SK-N-SH treated with all-trans-retinoic acid at 6 μM for 48 hours (cell line): ENCODE data around the gene PTPRN2.

ENCODE experiments used
- ATAC-seq: fragments of 200-7000 bp; cut with Tn5 transposase; 3 replicates; pipeline ENCODE4 v1.9.1; 2020; ENCODE audit warnings: mild to moderate bottlenecking, moderate library complexity
- ARNTL ChIP-seq: fragments of 450-650 bp; formaldehyde crosslinking; IDR thresholded peaks from 2 replicates; pipeline ENCODE4 v1.5.0; 2020; ENCODE audit warnings: low read depth, mild to moderate bottlenecking, moderate library complexity, borderline replicate concordance
- BACH2 ChIP-seq: fragments of 250-450 bp; sonication (Bioruptor Pico); IDR thresholded peaks from 2 replicates; pipeline ENCODE4 v1.9.0; 2021; ENCODE audit warnings: mild to moderate bottlenecking, borderline replicate concordance
- CSDC2 ChIP-seq: fragments of 250-450 bp; sonication (Bioruptor Pico); IDR thresholded peaks from 2 replicates; pipeline ENCODE4 v1.5.0; 2020; ENCODE audit warnings: mild to moderate bottlenecking, moderate library complexity
- ESRRG ChIP-seq: fragments of 250-450 bp; sonication (Bioruptor Pico); IDR thresholded peaks from 2 replicates; pipeline ENCODE4 v1.6.1; 2021; ENCODE audit warnings: mild to moderate bottlenecking
- GLIS3 ChIP-seq: fragments of 250-450 bp; sonication (Bioruptor Pico); IDR thresholded peaks from 2 replicates; pipeline ENCODE4 v1.5.0; 2020; ENCODE audit warnings: mild to moderate bottlenecking, moderate library complexity
- ISL1 ChIP-seq: fragments of 250-450 bp; sonication (Bioruptor Pico); IDR thresholded peaks from 2 replicates; pipeline ENCODE4 v2.1.2; 2022; ENCODE audit warnings: mild to moderate bottlenecking, moderate library complexity
- OSR1 ChIP-seq: fragments of 250-450 bp; sonication (Bioruptor Pico); IDR thresholded peaks from 2 replicates; pipeline ENCODE4 v1.8.0; 2022; ENCODE audit warnings: moderate library complexity, mild to moderate bottlenecking, inconsistent platforms
- PATZ1 ChIP-seq: fragments of 250-450 bp; sonication (Bioruptor Pico); IDR thresholded peaks from 2 replicates; pipeline ENCODE4 v1.8.0; 2020; ENCODE audit warnings: mild to moderate bottlenecking, moderate library complexity, borderline replicate concordance
- PPARA ChIP-seq: fragments of 250-450 bp; sonication (Bioruptor Pico); IDR thresholded peaks from 2 replicates; pipeline ENCODE4 v1.5.0; 2020; ENCODE audit warnings: mild to moderate bottlenecking, borderline replicate concordance
- RARB ChIP-seq: fragments of 250-450 bp; sonication (Bioruptor Pico); IDR thresholded peaks from 2 replicates; pipeline ENCODE4 v1.8.0; 2021; ENCODE audit warnings: mild to moderate bottlenecking, moderate library complexity
- SNAI2 ChIP-seq: fragments of 250-450 bp; sonication (Bioruptor Pico); IDR thresholded peaks from 2 replicates; pipeline ENCODE4 v1.5.0; 2020; ENCODE audit warnings: mild to moderate bottlenecking, moderate library complexity
- TOX ChIP-seq: fragments of 250-450 bp; sonication (Bioruptor Pico); IDR thresholded peaks from 2 replicates; pipeline ENCODE4 v1.8.0; 2021; ENCODE audit warnings: mild to moderate bottlenecking, moderate library complexity, borderline replicate concordance
- ZC3H10 ChIP-seq: fragments of 250-450 bp; sonication (Bioruptor Pico); IDR thresholded peaks from 2 replicates; pipeline ENCODE4 v1.5.1; 2021; ENCODE audit warnings: mild to moderate bottlenecking, moderate library complexity
- ZFP3 ChIP-seq: fragments of 250-450 bp; sonication (Bioruptor Pico); IDR thresholded peaks from 2 replicates; pipeline ENCODE4 v1.5.0; 2020; ENCODE audit warnings: mild to moderate bottlenecking, moderate library complexity
- ZFP30 ChIP-seq: fragments of 450-650 bp; formaldehyde crosslinking; IDR thresholded peaks from 2 replicates; pipeline ENCODE4 v1.5.0; 2022; ENCODE audit warnings: mild to moderate bottlenecking, moderate library complexity
- ZNF565 ChIP-seq: fragments of 450-650 bp; formaldehyde crosslinking; conservative IDR thresholded peaks from 2 replicates; pipeline ENCODE4 v1.5.0; 2020; ENCODE audit warnings: low read depth, mild to moderate bottlenecking, moderate library complexity
- ZNF70 ChIP-seq: fragments of 450-650 bp; formaldehyde crosslinking; IDR thresholded peaks from 2 replicates; pipeline ENCODE4 v1.5.0; 2020; ENCODE audit warnings: mild to moderate bottlenecking, moderate library complexity
- ZNF8 ChIP-seq: fragments of 450-650 bp; formaldehyde crosslinking; IDR thresholded peaks from 2 replicates; pipeline ENCODE4 v1.5.0; 2020; ENCODE audit warnings: mild to moderate bottlenecking, moderate library complexity
- TF ChIP-seq, protein P1 (sequence below): fragments of 250-450 bp; sonication (Bioruptor Pico); IDR thresholded peaks from 2 replicates; pipeline ENCODE4 v1.8.0; 2021; ENCODE audit warnings: low read depth, mild to moderate bottlenecking, moderate library complexity, borderline replicate concordance
- TF ChIP-seq, protein P2 (sequence below): fragments of 250-450 bp; sonication (Bioruptor Pico); IDR thresholded peaks from 2 replicates; pipeline ENCODE4 v1.5.1; 2020; ENCODE audit warnings: low read depth, mild to moderate bottlenecking, moderate library complexity
- TF ChIP-seq, protein P3 (sequence below): fragments of 250-450 bp; sonication (Bioruptor Pico); IDR thresholded peaks from 2 replicates; pipeline ENCODE4 v1.5.1; 2021; ENCODE audit warnings: mild to moderate bottlenecking, moderate library complexity
- TF ChIP-seq, protein P4 (sequence below): fragments of 250-450 bp; sonication (Bioruptor Pico); IDR thresholded peaks from 2 replicates; pipeline ENCODE4 v1.5.0; 2020; ENCODE audit warnings: mild to moderate bottlenecking, moderate library complexity

PTPRN2 gene

GRCh38 chr7:157840174-157840913 lies 747.3 kb downstream of the PTPRN2 start:
- TF ChIP-seq, protein P1, sequence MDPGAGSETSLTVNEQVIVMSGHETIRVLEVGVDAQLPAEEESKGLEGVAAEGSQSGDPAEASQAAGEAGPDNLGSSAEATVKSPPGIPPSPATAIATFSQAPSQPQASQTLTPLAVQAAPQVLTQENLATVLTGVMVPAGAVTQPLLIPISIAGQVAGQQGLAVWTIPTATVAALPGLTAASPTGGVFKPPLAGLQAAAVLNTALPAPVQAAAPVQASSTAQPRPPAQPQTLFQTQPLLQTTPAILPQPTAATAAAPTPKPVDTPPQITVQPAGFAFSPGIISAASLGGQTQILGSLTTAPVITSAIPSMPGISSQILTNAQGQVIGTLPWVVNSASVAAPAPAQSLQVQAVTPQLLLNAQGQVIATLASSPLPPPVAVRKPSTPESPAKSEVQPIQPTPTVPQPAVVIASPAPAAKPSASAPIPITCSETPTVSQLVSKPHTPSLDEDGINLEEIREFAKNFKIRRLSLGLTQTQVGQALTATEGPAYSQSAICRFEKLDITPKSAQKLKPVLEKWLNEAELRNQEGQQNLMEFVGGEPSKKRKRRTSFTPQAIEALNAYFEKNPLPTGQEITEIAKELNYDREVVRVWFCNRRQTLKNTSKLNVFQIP (CRISPR knock-in tag): no peak
- TF ChIP-seq ZNF565 (CRISPR knock-in tag) (no peak), GLIS3 (CRISPR knock-in tag) (no peak), OSR1 (CRISPR knock-in tag) (no peak), CSDC2 (no peak), PPARA (no peak), PATZ1 (CRISPR knock-in tag) (no peak), ZC3H10 (no peak), ZNF70 (CRISPR knock-in tag) (no peak), RARB (CRISPR knock-in tag) (no peak), ARNTL (CRISPR knock-in tag) (no peak), ESRRG (CRISPR knock-in tag) (no peak), ZNF8 (CRISPR knock-in tag) (no peak), ZFP30 (CRISPR knock-in tag) (no peak), BACH2 (no peak)
- TF ChIP-seq, protein P2, sequence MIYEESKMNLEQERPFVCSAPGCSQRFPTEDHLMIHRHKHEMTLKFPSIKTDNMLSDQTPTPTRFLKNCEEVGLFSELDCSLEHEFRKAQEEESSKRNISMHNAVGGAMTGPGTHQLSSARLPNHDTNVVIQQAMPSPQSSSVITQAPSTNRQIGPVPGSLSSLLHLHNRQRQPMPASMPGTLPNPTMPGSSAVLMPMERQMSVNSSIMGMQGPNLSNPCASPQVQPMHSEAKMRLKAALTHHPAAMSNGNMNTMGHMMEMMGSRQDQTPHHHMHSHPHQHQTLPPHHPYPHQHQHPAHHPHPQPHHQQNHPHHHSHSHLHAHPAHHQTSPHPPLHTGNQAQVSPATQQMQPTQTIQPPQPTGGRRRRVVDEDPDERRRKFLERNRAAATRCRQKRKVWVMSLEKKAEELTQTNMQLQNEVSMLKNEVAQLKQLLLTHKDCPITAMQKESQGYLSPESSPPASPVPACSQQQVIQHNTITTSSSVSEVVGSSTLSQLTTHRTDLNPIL (CRISPR knock-in tag): no peak
- TF ChIP-seq, protein P3, sequence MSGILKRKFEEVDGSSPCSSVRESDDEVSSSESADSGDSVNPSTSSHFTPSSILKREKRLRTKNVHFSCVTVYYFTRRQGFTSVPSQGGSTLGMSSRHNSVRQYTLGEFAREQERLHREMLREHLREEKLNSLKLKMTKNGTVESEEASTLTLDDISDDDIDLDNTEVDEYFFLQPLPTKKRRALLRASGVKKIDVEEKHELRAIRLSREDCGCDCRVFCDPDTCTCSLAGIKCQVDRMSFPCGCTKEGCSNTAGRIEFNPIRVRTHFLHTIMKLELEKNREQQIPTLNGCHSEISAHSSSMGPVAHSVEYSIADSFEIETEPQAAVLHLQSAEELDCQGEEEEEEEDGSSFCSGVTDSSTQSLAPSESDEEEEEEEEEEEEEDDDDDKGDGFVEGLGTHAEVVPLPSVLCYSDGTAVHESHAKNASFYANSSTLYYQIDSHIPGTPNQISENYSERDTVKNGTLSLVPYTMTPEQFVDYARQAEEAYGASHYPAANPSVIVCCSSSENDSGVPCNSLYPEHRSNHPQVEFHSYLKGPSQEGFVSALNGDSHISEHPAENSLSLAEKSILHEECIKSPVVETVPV: no peak
- TF ChIP-seq, all 23 proteins: peak for 0
- ATAC-seq: no peak

DNA sequence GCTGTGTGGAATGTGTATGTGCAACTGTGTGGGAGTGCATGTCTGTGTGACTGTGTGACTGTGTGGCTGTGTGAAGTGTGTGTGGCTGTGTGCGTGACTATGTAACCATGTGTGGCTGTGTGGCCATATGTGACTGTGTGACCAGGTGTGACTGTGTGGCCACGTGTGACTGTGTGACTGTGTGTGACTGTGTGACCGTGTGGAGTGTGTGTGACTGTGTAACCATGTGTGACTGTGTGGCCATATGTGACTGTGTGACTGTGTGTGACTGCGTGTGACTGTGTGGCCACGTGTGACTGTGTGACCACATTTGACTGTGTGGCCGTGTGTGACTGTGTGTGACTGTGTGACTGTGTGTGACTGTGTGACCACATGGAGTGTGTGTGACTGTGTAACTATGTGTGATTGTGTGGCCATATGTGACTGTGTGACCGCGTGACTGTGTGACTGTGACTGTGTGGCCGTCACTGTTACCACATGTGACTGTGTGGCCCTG lies 747.9 kb downstream of the PTPRN2 start:
- no peak for ATAC-seq
- TF ChIP-seq SNAI2: no peak
- TF ChIP-seq TOX: no peak
- no peak for TF ChIP-seq ZC3H10
- TF ChIP-seq, protein P1 (CRISPR knock-in tag): no peak
- TF ChIP-seq, protein P2 (CRISPR knock-in tag): no peak
- no peak for TF ChIP-seq GLIS3 (CRISPR knock-in tag)
- no peak for TF ChIP-seq ZFP30 (CRISPR knock-in tag)
- no peak for TF ChIP-seq ZNF8 (CRISPR knock-in tag)
- no peak for TF ChIP-seq PPARA
- no peak for TF ChIP-seq ESRRG (CRISPR knock-in tag)
- TF ChIP-seq, protein P3: no peak
- TF ChIP-seq ZFP3 (CRISPR knock-in tag): no peak
- no peak for TF ChIP-seq BACH2
- no peak for TF ChIP-seq ISL1 (CRISPR knock-in tag)
- TF ChIP-seq RARB (CRISPR knock-in tag): no peak
- TF ChIP-seq, protein P4, sequence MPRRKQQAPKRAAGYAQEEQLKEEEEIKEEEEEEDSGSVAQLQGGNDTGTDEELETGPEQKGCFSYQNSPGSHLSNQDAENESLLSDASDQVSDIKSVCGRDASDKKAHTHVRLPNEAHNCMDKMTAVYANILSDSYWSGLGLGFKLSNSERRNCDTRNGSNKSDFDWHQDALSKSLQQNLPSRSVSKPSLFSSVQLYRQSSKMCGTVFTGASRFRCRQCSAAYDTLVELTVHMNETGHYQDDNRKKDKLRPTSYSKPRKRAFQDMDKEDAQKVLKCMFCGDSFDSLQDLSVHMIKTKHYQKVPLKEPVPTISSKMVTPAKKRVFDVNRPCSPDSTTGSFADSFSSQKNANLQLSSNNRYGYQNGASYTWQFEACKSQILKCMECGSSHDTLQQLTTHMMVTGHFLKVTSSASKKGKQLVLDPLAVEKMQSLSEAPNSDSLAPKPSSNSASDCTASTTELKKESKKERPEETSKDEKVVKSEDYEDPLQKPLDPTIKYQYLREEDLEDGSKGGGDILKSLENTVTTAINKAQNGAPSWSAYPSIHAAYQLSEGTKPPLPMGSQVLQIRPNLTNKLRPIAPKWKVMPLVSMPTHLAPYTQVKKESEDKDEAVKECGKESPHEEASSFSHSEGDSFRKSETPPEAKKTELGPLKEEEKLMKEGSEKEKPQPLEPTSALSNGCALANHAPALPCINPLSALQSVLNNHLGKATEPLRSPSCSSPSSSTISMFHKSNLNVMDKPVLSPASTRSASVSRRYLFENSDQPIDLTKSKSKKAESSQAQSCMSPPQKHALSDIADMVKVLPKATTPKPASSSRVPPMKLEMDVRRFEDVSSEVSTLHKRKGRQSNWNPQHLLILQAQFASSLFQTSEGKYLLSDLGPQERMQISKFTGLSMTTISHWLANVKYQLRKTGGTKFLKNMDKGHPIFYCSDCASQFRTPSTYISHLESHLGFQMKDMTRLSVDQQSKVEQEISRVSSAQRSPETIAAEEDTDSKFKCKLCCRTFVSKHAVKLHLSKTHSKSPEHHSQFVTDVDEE (CRISPR knock-in tag): no peak
- no peak for TF ChIP-seq ARNTL (CRISPR knock-in tag)
- TF ChIP-seq PATZ1 (CRISPR knock-in tag): no peak
